Fibroblast of mammary gland (primary cell): ENCODE data around the gene WDR7.

ENCODE experiments used
- DNase-seq: peaks from one replicate; pipeline ENCODE4 v3.0.0-alpha.2; 2010; ENCODE audit warnings: low read depth
- H3K4me3 ChIP-seq: 2 replicates; pipeline ENCODE4 v1.5.1; 2011; ENCODE audit warnings: low read depth, mild to moderate bottlenecking, low read length, moderate library complexity; ENCODE audit not compliant: control insufficient read depth
- TF ChIP-seq, protein P1 (sequence below): conservative IDR thresholded peaks from 2 replicates; pipeline ENCODE4 v1.5.1; 2011; ENCODE audit warnings: low read depth, low read length, inconsistent platforms; ENCODE audit not compliant: control insufficient read depth, insufficient read depth

Gene WDR7

DNA sequence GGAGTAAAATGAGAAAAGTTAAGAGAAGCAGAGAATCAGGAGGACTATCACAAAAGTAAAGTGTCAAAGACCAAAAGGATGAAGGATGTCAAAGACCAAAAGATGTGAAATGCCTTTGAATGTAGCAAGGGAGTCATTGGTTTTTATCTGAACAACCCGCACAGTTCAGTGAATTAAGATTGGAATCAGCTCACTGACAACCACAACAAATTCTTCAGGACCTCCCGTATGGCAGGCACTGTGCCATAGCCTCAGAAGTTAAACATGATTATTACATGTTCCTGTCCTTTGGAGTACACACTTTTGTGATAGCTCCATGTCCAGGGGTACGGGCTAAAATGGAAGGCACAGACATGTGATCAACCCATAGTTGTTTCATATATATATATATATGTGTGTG is 7.8 kb upstream of the WDR7 start:
- TF ChIP-seq, protein P1, sequence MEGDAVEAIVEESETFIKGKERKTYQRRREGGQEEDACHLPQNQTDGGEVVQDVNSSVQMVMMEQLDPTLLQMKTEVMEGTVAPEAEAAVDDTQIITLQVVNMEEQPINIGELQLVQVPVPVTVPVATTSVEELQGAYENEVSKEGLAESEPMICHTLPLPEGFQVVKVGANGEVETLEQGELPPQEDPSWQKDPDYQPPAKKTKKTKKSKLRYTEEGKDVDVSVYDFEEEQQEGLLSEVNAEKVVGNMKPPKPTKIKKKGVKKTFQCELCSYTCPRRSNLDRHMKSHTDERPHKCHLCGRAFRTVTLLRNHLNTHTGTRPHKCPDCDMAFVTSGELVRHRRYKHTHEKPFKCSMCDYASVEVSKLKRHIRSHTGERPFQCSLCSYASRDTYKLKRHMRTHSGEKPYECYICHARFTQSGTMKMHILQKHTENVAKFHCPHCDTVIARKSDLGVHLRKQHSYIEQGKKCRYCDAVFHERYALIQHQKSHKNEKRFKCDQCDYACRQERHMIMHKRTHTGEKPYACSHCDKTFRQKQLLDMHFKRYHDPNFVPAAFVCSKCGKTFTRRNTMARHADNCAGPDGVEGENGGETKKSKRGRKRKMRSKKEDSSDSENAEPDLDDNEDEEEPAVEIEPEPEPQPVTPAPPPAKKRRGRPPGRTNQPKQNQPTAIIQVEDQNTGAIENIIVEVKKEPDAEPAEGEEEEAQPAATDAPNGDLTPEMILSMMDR, result no peak
- no peak for DNase-seq
- H3K4me3 ChIP-seq, result no peak overlapping the region

DNA sequence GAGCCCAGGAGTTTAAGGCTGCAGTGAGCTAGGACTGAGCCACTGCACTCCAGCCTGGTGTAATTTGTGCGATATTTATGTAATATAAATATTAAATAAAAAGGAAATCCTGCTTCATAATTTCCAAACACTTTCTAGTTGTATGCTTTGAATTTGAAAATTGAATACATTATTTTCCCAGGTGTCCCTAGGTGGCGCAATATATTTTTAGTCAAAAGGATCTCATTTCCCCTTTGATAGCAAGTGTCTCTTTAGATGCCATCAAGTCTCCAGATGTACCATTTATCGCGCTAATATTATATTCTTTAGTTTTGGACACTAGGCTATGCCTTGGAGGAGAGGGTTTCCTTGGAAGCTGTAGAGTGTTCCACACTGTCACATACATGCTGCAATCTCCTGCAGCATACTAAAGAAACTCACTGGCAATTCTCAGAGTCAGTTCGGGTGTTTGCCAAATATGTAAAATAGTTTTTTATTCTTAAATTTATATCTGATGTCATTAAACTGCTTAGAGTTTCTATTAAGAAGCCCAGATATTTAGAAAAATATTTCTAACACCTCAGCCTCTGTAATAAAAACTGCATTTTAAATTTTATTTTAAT is 5.6 kb upstream of the WDR7 start:
- no peak overlapping the region for H3K4me3 ChIP-seq
- TF ChIP-seq, protein P1, result peak; percentile 51
- no peak for DNase-seq

DNA sequence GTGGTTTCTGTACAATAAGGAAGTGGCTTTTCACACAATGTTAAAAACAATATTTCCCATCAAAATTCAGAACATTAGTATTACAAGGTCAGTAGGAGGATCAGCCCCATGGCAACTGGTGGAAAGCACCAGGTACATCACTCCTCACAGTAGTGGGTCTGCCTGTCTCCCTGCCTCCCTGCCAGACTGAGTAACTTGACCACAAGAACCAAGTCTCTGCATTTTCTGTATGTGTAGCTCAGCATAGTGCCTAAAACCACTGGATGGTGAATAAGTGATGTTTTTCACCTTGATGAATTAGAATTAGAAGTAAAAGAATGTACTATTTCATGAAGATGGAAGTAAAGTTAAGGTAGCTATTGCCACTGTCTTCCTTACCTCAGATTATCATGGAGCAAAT is 4.1 kb upstream of the WDR7 start:
- H3K4me3 ChIP-seq, result no peak overlapping the region
- TF ChIP-seq, protein P1, result no peak
- DNase-seq, result no peak

DNA sequence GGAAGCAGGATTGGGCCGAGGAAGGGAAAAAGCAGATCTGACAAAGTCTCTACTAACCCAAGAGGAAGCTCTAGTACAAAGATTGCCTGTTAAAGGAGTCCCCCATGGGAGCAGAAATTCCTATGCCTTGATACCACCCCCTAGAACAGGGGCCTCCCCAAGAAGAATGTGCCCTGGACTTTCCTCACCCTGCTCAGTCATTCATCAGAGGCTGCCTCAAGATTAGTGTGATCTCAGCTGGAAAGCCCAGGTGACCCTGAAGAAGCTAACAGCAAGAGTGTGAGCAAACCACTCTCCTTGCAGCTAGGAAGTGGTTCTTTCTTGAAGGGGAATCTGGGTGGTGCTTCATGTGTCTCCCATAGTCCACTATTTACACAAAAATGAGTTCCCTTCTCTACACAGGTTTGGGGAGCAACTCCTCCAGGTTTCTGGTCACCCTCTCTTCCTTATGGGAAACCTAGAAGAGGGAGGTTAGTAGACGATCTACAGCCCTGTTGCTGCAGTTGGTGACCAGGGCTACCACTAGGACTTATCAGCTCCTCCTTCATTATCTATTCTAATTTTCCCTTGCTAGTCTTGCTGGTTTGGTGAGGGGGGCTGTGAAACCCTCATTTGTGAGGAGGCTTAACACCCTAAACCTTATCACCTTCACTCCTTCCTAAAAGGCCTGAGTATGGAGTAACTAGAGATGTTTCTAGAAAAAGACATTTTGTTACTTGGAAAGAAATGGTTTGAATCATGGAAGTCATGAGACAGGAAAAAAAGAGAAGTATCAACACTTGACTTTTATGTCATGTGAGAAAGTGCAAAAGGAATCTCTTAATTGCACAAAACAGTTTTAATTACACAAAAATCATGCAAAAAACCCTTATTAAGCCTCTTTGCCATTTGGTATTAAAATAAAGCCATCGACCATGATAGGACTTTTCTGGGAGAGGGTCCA is 2.9 kb upstream of the WDR7 start:
- TF ChIP-seq, protein P1, result no peak
- no peak overlapping the region for H3K4me3 ChIP-seq
- DNase-seq, result no peak

DNA sequence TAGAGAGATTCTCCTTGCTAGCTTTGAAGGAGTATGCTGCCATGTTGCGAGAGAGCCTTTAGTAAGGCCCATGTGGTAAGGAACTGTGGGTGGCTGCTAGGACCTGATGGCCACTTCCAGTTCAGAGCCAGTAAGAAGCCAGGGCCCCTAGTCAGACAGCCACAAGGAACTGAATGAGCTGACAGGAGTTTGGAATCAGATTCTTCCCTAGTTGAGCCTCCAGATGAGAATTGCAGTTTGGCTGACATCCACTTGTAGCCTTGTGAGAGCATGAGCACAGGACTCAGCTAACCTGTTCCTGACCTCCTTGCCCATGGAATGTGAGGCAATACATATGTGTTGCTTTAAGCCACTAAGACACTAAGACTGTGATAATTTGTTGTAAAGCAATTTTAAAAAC is 1.2 kb upstream of the WDR7 start:
- TF ChIP-seq, protein P1, result no peak
- H3K4me3 ChIP-seq, result no peak overlapping the region
- DNase-seq, result peak; percentile 21

DNA sequence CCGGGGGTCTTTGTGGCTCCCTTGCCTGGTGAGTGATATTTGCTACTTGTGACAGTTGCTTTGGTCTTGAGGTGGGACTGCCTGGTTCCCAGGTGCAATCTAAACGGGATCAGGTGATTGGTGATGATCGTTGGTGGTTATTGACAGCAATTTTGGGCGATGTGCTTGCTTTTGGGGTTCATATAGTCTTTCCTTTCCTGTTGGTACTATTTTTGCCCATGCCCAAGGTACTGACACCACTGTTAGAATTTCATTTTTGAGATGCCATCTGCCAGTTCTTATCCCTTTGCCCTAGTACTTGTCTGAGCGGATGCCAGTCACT is 573 bp downstream of the WDR7 start:
- DNase-seq, result no peak
- TF ChIP-seq, protein P1, result no peak
- peak overlapping the region; percentile 93 for H3K4me3 ChIP-seq
